NB4 (cell line): ENCODE measurements around the gene MEA1.

Source experiments
- MYC ChIP-seq: IDR thresholded peaks from 2 replicates; pipeline ENCODE4 v1.6.1; 2011; ENCODE audit warnings: low read depth, low read length
- TF ChIP-seq, protein P1 (sequence below): IDR thresholded peaks from one replicate; pipeline ENCODE4 v1.5.1; 2012; ENCODE audit warnings: low read depth, low read length
- TF ChIP-seq, protein P2 (sequence below): IDR thresholded peaks from 2 replicates; pipeline ENCODE4 v1.6.1; 2011; ENCODE audit warnings: low read depth, low read length

DNA sequence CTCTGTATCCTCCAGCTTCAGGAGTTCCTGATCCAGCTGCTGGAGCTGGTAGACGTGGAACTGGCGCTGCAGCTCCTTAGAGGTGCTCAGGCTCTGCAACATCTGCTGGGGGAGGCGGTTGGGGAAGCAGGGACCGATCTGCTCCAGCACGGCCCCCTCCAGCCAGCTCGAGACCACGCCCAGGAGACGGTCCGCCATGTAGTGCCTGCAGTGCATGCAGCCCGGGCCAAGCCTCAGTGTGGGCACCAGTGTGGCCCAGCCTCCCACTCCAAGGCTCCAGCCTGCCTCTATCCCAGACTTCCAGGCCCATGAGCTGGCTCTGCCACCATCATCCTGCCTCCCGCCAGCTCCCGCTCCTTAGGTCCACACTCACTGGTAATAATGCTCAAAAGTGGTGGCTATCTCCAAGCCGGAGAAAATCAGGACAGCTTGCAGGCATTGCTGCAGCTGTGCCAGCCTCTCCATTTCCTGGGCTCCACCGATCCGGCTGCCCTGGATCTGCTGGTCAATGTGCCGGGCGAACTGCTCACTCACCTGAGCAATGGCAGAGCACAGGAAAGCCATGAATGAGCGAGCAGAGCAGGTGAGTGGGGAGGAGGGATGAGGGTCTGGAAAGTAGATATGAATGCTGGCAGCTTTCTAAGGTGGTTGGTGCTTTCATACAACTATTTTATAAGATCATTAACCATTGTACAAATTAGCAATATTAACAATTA, 27.0 kb upstream of the MEA1 start:
- TF ChIP-seq, protein P1, sequence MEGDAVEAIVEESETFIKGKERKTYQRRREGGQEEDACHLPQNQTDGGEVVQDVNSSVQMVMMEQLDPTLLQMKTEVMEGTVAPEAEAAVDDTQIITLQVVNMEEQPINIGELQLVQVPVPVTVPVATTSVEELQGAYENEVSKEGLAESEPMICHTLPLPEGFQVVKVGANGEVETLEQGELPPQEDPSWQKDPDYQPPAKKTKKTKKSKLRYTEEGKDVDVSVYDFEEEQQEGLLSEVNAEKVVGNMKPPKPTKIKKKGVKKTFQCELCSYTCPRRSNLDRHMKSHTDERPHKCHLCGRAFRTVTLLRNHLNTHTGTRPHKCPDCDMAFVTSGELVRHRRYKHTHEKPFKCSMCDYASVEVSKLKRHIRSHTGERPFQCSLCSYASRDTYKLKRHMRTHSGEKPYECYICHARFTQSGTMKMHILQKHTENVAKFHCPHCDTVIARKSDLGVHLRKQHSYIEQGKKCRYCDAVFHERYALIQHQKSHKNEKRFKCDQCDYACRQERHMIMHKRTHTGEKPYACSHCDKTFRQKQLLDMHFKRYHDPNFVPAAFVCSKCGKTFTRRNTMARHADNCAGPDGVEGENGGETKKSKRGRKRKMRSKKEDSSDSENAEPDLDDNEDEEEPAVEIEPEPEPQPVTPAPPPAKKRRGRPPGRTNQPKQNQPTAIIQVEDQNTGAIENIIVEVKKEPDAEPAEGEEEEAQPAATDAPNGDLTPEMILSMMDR, result no peak
- TF ChIP-seq, protein P2, sequence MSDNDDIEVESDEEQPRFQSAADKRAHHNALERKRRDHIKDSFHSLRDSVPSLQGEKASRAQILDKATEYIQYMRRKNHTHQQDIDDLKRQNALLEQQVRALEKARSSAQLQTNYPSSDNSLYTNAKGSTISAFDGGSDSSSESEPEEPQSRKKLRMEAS, result no peak
- no peak for TF ChIP-seq MYC
